Right ventricle myocardium inferior (tissue), 1 donor: Measurements from ENCODE around the gene HGF. TPM values are rescaled to one million over a fixed set of nuclear protein-coding genes. Genes with fewer than 3 reads are reported as not detected.

ENCODE experiments used
- ATAC-seq: fragments of 200-7000 bp; cut with Tn5 transposase; one replicate; pipeline ENCODE4 v1.9.1; 2020; ENCODE audit warnings: mild to moderate bottlenecking, moderate library complexity
- DNase-seq: peaks from one replicate; pipeline ENCODE4 v3.0.0; 2021; ENCODE audit errors: missing footprints
- intact Hi-C: fragments of 100-400 bp; cut with DNase I; formaldehyde crosslinking; loops from one replicate; pipeline ENCODE4 v1.11.0; 2022
- total RNA-seq: library from RNA; stranded (reverse); fragmentation: NEBNext Ultra II Directional; extraction: Animal tissue kit (Norgen Biotek cat#: 25700); gene quantifications from one replicate; pipeline ENCODE4 v1.2.1, GENCODE V29; 2021
- donor health status: DM: no; HTN: yes; CAD: no; lungs with severe emphysema.

Gene HGF
- total RNA-seq, 1 donor from 2014 or later: 3.1 TPM

GRCh38 chr7:81779706-81780105 is 9.9 kb upstream of the HGF start:
- intact Hi-C loops: no loop called here
- DNase-seq: no peak
- ATAC-seq: no peak

DNA sequence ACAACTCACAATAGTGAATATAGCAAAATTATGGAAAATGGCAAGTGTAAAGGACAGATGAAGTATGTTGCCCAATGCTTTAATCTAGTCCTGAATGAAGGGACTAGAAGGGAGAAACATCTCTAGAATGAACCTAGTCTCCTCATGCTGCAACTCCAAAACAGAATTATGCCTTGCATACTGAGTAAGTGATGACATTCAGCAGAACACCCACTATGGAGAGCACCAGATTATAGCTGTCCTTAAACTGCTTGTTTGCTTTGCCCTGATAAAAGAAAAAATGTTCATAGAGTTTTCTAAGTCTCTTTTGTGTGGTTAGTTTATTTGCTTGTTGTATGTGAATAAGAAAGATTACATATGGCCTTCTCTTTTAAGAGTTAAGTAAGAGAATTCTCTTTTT is 7.8 kb upstream of the HGF start:
- intact Hi-C loops: no loop called here
- DNase-seq (no peak), ATAC-seq (no peak)

DNA sequence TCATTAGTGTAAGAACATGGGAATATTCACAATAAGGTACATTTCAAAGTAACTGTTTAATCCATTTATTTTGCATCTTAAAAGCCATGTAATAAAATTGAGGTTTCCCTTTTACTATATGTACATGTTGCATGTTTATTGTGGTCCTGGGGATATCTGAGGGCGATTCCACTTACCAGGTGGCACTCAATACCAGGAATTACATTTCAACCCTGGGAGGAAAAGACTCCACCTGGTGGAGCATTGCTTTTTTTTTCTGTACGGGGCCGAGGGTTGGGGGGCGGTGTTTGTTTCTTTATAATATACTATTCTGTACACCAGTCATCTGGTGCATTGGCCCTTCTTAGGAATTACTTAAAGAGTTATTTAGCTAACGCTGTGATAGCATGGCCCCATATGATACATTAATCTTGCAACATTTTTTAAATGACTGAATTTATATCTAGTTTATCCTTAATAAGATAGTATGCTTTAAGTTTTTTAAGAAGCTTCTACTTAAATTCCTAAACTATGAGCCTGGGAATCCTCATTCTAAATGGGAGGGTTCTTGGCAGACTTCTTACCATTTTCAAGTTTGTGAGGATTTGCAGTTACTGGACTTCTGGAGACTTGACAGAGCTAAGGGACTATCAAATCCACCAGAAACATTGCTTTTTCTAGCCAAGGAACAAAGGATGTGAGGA is 7.2 kb upstream of the HGF start:
- ATAC-seq: no peak
- intact Hi-C loops: no loop called here
- no peak for DNase-seq

- DNase-seq (no peak), ATAC-seq (no peak)
- intact Hi-C loops: no loop called here
Measured at GRCh38 chr7:81776161-81776560, 6.3 kb upstream of the HGF start.

DNA sequence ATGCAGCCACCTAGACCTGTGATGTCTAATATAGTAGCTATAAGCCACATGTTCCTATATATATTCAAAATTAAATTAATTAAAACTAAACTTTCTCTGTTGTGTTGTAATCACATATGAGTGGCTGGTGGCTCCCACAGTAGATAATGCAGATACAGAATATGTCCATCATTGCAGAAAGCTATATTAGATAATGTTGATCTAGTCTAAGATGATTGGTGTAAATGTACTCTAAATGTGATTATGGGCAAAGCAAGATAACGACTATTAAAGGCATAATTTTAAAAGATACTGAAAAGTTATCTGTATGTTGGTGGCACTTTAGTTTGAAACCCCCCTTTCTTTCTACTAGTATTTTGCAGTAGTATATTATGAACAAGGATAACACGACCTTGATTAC is 5.7 kb upstream of the HGF start:
- DNase-seq: no peak
- no peak for ATAC-seq
- intact Hi-C loops: no loop called here

DNA sequence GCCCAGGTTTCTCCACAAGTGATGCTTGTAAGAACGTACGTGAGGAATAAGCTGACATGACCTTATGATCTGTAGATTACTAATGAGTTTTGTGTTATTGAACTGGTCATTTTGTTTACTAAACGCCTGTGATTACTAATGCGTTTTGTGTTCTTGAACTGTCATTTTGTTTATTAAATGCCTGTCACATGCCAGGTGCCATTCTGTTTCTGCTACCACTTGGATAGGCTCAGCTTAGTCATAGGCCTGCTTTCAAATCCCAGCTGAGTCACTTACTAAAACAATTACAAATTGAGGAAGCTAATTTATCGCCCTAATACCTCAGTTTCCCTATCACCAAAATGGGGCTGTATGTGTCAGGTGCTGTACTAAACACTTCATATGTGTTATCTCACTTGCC is 4.7 kb upstream of the HGF start:
- DNase-seq (no peak), ATAC-seq (no peak)
- intact Hi-C loops: no loop called here

DNA sequence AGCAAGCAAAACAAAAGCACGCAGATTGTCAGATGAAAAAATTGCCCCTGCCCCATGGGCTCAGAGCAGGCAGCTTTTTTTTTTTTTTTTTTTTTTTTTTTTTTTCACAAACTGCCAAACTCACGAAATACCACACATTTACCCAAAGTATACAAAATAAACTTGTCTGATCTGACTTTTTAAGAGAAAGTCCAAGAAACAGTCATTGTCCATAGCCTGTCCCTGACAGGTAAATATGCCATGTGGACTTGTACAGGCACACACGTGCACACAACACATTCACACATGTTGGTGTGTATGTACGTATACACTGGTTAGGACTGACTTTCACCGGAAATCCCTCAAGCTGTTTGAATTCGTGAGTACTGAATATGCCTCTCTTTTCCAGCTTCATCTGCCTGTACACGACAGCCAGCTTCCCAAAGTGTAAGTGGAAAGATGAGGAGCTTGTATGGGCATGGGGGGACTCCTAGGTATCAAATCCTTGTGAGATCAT is 929 bp upstream of the HGF start:
- no peak for ATAC-seq
- intact Hi-C loops: no loop called here
- DNase-seq: no peak

- ATAC-seq (no peak), DNase-seq (no peak)
- intact Hi-C loops: no loop called here
Measured at GRCh38 chr7:81768951-81769778, 682 bp downstream of the HGF start.

DNA sequence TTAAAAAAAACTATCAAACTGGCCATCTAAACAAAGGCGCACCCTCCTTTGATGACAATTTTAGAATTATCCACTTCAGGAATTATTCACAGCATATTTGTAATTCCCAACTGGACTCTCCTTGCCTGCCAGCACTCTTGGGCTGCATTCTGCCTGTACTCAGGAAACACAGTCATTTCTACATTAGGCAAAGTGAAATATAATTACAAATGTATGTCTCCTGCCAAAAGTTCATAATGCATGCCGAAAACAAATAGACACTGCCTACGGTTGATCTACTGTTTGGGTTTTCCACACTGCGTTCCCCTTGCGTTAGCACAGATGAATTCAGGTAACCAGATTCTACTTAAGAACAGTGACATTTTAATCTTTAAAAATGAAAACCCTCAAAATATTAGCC is 1.9 kb downstream of the HGF start:
- no peak for DNase-seq
- intact Hi-C loops: no loop called here
- ATAC-seq: no peak

GRCh38 chr7:81761821-81762220 is 8.0 kb downstream of the HGF start:
- intact Hi-C loops: no loop called here
- ATAC-seq: no peak
- no peak for DNase-seq

GRCh38 chr7:81761031-81761430 is 8.8 kb downstream of the HGF start:
- intact Hi-C loops: no loop called here
- ATAC-seq (no peak), DNase-seq (no peak)

GRCh38 chr7:81754918-81755696 is 14.7 kb downstream of the HGF start:
- ATAC-seq: no peak
- intact Hi-C loops: no loop called here
- no peak for DNase-seq

- intact Hi-C loops: no loop called here
- ATAC-seq (no peak), DNase-seq (no peak)
Measured at GRCh38 chr7:81753392-81753791, 16.5 kb downstream of the HGF start.

- ATAC-seq (no peak), DNase-seq (no peak)
- intact Hi-C loops: no loop called here
Measured at GRCh38 chr7:81752318-81752714, 17.5 kb downstream of the HGF start.

- DNase-seq (no peak), ATAC-seq (no peak)
- intact Hi-C loops: no loop called here
Measured at GRCh38 chr7:81751619-81752317, 18.1 kb downstream of the HGF start.

DNA sequence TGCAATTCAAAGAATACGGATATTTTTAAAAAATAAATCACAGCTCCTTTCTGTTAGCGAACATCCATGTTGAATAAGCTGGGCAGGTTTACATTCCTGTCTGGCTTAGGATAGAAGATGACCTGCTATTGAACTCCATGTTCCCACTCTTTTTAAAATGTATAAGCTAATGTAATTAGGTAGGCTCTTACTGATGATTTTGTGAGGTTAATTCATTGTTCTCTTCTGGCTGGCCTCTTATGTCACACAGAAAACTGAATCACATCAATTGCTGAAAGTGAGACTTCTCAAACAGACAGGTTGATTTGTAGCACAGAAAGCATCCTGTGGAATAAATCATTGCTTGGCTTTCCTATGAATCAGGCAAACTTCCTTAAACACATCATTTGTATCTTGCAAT is 24.2 kb downstream of the HGF start:
- DNase-seq: no peak
- no peak for ATAC-seq
- intact Hi-C loops: no loop called here

GRCh38 chr7:81744389-81744788 is 25.5 kb downstream of the HGF start:
- no peak for DNase-seq
- intact Hi-C loops: no loop called here
- ATAC-seq: no peak

DNA sequence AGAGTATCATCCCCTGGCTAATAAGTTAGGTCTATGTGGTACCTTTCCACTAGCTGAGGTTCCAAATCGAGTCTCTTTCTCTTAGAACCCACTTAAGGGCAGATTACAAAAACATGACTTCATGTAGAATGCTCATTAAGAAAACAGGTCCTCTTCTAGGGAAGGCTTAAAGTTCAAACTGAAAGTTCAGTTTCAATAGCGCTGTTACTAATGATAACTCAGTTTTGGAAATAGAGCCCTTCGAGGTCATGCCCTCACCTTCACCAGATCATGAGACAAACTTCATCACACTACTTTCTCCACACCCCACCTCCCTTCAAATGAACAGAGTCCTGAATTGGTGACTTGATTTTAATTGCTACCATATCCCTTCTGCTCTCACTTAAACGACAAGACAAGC is 26.2 kb downstream of the HGF start:
- intact Hi-C loops: no loop called here
- no peak for ATAC-seq
- DNase-seq: no peak

DNA sequence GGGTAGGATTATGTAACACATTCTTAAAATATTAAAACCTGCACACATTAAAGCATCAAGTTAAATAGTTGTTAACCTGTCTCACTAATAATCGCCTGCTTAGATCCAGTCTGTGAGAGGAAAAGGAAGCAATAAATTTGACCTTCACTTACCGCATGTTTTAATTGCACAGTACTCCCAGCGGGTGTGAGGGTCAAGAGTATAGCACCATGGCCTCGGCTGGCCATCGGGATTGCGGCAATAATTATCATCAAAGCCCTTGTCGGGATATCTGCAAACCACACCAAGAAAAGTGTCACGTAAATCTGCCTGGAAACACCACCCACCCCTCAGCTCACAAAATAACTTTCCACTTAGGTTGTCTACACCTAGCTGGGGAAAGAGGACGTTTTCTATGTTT is 26.6 kb downstream of the HGF start:
- DNase-seq: no peak
- no peak for ATAC-seq
- intact Hi-C loops: no loop called here
